Cerebellar cortex (tissue), 1 donor: ENCODE data around the gene PAM.
"Not testable (repeated sequence)": the region's sequence is repeated elsewhere in the genome, so short reads cannot be mapped to it uniquely, and the experiment has no call there.

Source experiments
- DNase-seq: peaks from one replicate; pipeline ENCODE4 v3.0.0-alpha.2; 2015; ENCODE audit warnings: low spot score

PAM gene

GRCh38 chr5:102751903-102752376, 3.2 kb upstream of the PAM start:
- DNase-seq: not testable (repeated sequence)

- DNase-seq: peak; percentile 37
These were observed 977 bp upstream of the PAM start for GRCh38 chr5:102753889-102754766.

- DNase-seq: peak; percentile 63
These were observed 724 bp downstream of the PAM start for GRCh38 chr5:102755686-102756371.

DNA sequence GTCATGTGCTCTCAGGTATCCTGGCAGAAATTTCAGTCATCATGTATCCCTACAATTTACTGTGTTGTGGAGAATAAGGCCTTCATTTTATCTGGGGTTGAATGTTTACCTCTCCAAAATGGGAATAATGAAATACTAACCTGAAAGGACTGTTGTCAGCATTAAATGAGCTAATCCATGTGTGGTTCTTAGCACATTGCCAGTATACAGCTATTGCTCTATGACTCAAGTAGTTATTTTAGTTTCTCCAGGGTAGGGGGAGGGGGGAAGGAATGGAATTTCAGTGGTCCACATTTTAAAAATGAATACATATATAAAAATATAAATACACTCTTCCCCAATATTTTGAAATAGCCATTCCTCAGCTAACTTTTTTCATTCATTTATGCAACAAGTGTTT, 3.5 kb downstream of the PAM start:
- no peak for DNase-seq

DNA sequence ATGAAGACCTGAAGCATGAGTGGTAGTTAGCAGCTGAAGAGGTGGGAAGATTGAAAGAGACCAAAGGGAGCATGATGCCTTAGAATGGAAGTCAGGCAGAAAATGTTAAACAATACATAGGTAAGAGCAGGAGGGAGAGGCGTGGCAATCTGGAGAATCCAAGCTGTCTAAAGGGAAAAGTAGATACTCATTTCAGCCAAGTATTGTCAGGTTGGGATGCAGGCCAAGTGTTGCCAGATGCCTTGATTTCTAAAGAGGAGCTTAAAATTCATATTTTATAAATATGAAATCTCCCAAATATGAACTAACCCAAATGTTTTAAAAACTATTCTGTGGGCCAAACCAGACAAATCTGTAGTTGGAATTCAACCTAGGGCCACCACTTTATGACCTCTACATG, 4.2 kb downstream of the PAM start:
- peak; percentile 49 for DNase-seq

DNA sequence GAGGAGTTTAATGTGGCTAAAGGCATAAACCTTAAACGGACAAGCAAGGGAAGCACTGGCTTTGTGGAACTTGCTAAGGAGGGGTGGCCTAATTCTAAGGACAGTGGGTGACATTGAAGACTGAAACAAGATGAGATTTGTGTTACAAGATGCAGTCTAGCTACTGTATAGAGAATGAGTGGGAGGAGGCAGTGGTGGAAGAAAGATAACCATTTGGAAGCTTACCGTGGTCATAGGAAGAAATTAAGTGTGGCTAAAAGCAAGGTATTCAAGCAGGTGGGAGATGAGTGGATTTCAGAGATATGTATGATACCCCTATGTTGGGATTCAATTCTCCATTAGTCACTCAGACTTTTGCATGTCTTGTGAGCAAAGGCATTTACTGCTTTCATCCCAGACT, 4.6 kb downstream of the PAM start:
- DNase-seq: peak; percentile 26

DNA sequence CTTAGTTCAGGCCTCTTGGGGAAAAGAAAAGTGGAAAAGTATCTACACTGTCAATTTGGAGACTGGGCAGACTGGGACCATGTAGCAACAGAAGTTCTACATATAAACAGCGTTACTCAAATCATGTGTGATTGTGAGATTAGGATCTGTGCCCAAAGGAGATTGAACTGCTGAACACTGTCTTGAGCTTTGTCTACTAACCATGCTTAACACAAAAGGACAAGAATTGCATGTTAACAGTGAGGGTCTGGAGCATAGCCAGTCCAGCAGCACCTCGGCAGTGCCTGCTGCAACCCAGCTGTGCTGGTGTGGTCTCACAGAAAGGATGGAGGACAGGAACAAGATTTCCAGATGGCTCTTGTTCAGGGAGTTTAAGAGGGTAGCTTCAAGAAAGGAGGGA, 5.7 kb downstream of the PAM start:
- DNase-seq: peak; percentile 50

DNA sequence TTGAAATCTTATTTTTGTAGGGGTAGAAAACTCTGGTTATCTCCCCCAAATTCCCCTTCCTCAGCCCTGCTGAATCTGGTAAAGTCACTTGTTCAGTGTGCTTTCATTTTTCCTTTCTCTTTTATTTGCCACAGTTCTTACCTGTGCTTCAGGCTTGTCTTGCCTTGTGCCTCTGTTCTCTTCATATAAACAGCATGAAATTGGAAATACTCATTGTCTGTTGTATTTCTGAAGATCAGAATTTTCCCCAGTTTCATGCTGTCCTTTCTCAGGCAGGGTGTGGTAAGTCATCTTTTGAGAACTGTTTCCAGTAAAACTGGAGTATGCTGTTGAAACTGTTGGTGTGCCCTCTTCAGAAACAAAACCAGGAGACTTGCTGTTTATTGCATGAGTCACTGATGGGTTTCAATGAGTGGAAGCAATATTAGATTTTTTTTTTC, 7.0 kb downstream of the PAM start:
- DNase-seq: peak; percentile 23

GRCh38 chr5:102762562-102763227, 7.6 kb downstream of the PAM start:
- no peak for DNase-seq

DNA sequence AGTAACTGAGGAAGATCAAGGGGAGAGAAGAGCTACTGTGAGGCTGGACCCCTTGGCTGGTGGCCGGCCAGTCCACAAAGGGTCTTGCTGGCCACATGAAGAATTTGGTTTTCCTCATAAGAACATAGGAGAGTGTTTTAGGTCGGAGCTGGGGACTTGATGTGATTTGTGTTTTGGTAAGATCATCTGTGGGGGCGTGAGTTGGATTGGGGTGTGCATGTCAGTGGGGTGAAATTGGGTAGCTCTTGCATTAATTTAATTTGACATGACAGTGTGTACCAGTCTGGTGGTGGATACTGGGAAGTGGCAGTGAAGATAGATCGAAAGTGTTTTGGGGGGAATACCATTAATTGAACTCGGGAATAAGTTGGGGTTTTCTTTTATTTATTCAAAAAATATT, 8.6 kb downstream of the PAM start:
- no peak for DNase-seq

GRCh38 chr5:102764381-102765004, 9.4 kb downstream of the PAM start:
- no peak for DNase-seq

- no peak for DNase-seq
These were observed 10.2 kb downstream of the PAM start for GRCh38 chr5:102765350-102765749.

DNA sequence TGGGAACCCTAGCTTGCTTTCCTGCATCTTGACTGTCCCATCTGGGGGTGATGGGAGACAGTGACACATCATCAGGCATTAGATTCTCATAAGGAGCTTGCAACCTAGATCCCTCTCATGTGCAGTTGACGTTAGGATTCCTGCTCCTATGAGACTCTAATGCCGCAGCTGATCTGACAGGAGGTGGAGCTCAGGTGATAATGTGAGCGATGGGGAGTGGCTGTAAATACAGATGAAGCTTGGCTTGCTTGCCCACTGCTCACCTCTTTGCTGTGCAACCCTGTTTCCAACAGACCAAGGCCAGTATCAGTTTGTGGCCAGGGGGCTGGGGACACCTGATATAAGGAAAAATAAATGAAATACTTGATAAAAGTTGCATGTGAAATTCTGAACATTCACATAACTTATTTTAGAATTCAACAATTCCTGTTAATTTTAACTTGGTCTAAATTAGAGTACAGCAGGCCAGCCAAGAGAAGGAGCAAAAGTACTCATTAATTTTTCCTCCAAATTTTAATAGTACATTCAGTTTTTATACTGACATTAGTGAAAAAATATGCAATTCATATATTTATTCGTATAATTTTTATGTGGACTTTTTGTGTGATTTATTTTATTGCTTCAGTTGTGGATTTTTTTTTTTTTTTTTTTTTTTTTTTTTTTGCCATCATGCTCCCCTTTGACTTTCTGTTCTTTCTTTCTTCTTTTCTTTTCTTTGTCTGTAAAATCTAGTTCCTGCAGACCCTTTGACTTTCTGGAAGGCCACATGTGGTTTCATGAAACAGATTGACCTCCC, 11.4 kb downstream of the PAM start:
- DNase-seq: no peak

GRCh38 chr5:102767862-102768261, 12.8 kb downstream of the PAM start:
- no peak for DNase-seq

DNA sequence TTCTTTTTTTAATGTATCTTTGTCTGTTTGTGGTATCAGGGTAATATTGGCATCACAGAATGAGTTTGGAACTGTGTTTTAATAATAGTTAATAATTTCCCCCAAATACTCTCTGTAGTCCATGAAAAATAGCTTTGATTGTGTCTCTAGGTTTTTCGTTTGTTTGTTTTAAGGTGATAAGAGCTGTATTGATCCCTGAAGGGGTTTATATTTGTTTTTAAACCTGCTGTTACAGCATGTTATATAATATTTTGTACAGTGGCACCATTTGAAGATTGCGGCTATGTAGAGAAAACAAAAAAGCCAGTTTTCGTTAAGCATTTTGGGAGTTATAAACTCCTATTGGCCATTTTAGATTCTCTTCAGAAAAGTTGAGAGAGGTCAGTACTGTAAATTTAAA, 15.7 kb downstream of the PAM start:
- DNase-seq: no peak

DNA sequence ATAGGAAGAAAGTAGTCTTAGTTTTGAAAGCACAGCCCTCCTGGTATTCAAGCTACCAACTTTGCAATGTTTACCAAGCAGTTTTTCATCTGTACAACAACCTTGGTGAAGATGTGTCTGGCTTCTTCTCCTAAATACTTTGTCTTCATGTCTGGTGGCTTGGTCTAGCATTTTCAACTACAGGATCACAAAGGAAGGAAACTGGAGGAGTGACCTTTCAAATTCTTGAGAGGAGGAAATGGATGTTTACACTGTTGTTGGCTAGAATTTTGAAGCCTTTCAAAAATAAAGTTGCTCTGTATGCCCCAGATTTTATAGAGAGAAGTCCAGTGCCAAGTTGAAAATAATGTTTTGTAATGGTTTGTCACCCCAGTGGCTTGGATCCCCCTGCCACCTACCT, 16.3 kb downstream of the PAM start:
- DNase-seq: no peak

- DNase-seq: no peak
These were observed 17.2 kb downstream of the PAM start for GRCh38 chr5:102772273-102772672.

DNA sequence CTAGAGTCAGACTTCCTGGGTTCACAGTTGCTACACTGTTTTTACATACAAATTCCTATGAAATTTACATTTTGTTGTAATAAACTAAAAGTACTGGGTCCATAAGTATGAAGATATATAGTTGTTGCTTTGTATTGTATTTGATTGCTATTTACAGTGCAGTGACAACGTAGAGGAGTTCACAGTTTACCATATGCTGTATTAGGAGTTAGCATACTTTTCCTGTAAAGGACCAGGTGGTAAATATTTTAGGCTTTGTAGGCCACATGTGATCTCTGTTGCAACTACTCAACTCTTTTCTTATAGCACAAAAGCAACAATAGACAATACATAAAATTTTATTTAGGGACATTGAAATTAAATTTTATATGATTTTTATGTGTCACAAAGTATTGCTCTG, 18.0 kb downstream of the PAM start:
- no peak for DNase-seq

DNA sequence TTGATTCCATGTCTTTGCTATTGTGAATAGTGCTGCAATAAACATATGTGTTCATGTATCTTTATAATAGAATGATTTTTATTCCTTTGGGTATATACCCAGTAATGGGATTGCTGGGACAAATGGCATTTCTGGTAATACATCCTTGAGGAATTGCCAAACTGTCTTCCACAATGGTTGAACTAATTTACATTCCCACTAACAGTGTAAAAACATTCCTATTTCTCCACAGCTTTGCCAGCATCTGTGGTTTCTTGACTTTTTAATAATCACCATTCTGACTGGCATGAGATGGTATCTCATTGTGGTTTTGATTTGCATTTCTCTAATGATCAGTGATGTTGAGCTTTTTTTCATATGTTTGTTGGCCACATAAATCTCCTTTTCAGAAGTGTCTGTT, 20.7 kb downstream of the PAM start:
- not testable (repeated sequence) for DNase-seq

- no peak for DNase-seq
These were observed 22.0 kb downstream of the PAM start for GRCh38 chr5:102777099-102777498.

DNA sequence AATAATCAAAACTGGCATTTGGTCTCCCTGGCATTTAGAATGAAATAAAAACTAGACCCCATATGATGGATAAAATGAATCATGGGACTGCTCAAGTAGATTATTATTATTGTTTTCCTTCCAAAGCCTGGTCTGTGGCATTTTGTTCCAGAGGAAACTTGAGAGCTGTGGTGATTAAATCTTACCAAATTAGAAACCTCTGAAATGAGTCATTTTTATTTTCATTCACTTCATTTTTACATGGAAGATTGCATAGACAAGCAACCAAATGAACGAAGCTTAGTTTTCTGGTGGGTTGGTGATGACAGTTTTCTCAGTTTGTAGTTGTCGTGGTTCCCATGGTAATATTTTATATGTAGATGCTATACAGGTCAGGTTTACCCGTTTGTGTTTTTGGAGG, 23.4 kb downstream of the PAM start:
- DNase-seq: no peak
